H1 (cell line): Measurements from ENCODE around the gene DRC1. TPM values are rescaled to one million over a fixed set of nuclear protein-coding genes. Genes with fewer than 3 reads are reported as not detected.

Source experiments
- CTCF ChIA-PET: fragments of 300-600 bp; sonication (Branson Sonifier 250); formaldehyde crosslinking; loops from one replicate; lab custom pipeline; 2021; ENCODE audit not compliant: partially characterized antibody; lab: Charles Lee
- POLR2A ChIA-PET: fragments of 300-600 bp; sonication (Branson Sonifier 250); formaldehyde crosslinking; loops from one replicate; lab custom pipeline; 2021; ENCODE audit warnings: inconsistent platforms; ENCODE audit not compliant: partially characterized antibody; lab: Charles Lee
- DNase-seq, 2 experiments: peaks; one replicate each; pipeline versions ENCODE4 v3.0.0 to v3.0.0-alpha.2; 2010 to 2022; ENCODE audit warnings: low spot score in 2 of 2, low read depth in 1 of 2, mixed read lengths in 1 of 2
- FAIRE-seq: peaks from 2 replicates; lab custom pipeline; 2011; peaks lifted over from hg19 to GRCh38; lab: Jason Lieb, UNC
- H2AFZ ChIP-seq: 2 replicates; pipeline ENCODE4 v1.8.1; 2012; ENCODE audit warnings: low read length, inconsistent platforms
- H2AK5ac ChIP-seq: 2 replicates; pipeline ENCODE4 v1.6.1; 2013; ENCODE audit warnings: low read depth, low read length
- H2BK120ac ChIP-seq: replicated peaks from 2 replicates; pipeline ENCODE3; 2013; ENCODE audit warnings: low read depth, low read length, inconsistent platforms
- H2BK12ac ChIP-seq: 2 replicates; pipeline ENCODE4 v1.6.1; 2013; ENCODE audit warnings: low read depth, low read length
- H2BK15ac ChIP-seq: 2 replicates; pipeline ENCODE4 v1.6.1; 2013; ENCODE audit warnings: low read length
- H2BK20ac ChIP-seq: 2 replicates; pipeline ENCODE4 v1.6.1; 2013; ENCODE audit warnings: low read length
- H2BK5ac ChIP-seq: 2 replicates; pipeline ENCODE4 v1.6.1; 2013; ENCODE audit warnings: low read depth, low read length
- H3K14ac ChIP-seq: 2 replicates; pipeline ENCODE4 v1.6.1; 2013; ENCODE audit warnings: inconsistent platforms; ENCODE audit not compliant: insufficient read length
- H3K18ac ChIP-seq: 2 replicates; pipeline ENCODE4 v1.6.1; 2013; ENCODE audit warnings: low read length; ENCODE audit errors: extremely low read depth
- H3K23ac ChIP-seq: 2 replicates; pipeline ENCODE4 v1.6.1; 2013; ENCODE audit warnings: inconsistent platforms; ENCODE audit not compliant: insufficient read length
- H3K23me2 ChIP-seq: 2 replicates; pipeline ENCODE4 v1.6.1; 2013; ENCODE audit warnings: low read depth, low read length
- H3K27ac ChIP-seq: 2 replicates; pipeline ENCODE4 v1.6.1; 2011; ENCODE audit warnings: low read depth, low read length, inconsistent platforms
- H3K27me3 ChIP-seq, 4 experiments: replicated peaks in 1 of 4; 1 replicate in 1 of 4; 2 replicates in 3 of 4; pipeline versions ENCODE4 v1.6.1 to v1.8.1; 2011 to 2013; ENCODE audit warnings: low read length in 3 of 4, mild to moderate bottlenecking in 3 of 4, inconsistent platforms in 2 of 4, mixed read lengths in 2 of 4, moderate library complexity in 1 of 4; ENCODE audit not compliant: control insufficient read depth in 3 of 4, insufficient read depth in 3 of 4; ENCODE audit errors: extremely low read depth in 1 of 4
- H3K36me3 ChIP-seq, 4 experiments: 2 replicates each; pipeline versions ENCODE4 v1.6.1 to v1.8.1; 2011 to 2013; ENCODE audit warnings: mild to moderate bottlenecking in 4 of 4, low read length in 3 of 4, moderate library complexity in 2 of 4, control low read depth in 1 of 4, inconsistent platforms in 1 of 4; ENCODE audit not compliant: insufficient read depth in 4 of 4, control insufficient read depth in 2 of 4
- H3K4ac ChIP-seq: replicated peaks from 2 replicates; pipeline ENCODE3; 2013; ENCODE audit warnings: low read length, low read depth, mixed read lengths, inconsistent platforms; ENCODE audit not compliant: insufficient read length
- H3K4me1 ChIP-seq, 4 experiments: replicated peaks in 1 of 4; 1 replicate in 1 of 4; 2 replicates in 3 of 4; pipeline versions ENCODE4 v1.6.1 to v1.8.1; 2011 to 2013; ENCODE audit warnings: low read length in 3 of 4, inconsistent platforms in 2 of 4, mixed read lengths in 1 of 4; ENCODE audit not compliant: insufficient read depth in 4 of 4, control insufficient read depth in 3 of 4
- H3K4me2 ChIP-seq, 2 experiments: 2 replicates each; pipeline versions ENCODE4 v1.6.1 to v1.8.1; 2011 to 2013; ENCODE audit warnings: low read depth in 2 of 2, low read length in 2 of 2, control low read depth in 1 of 2, inconsistent platforms in 1 of 2, mild to moderate bottlenecking in 1 of 2; ENCODE audit not compliant: insufficient read depth in 1 of 2
- H3K4me3 ChIP-seq, 4 experiments: fragments of 200-600, 300-600 bp in 1 of 4; sonication (generic), shearing (Covaris generic), sonication (Bioruptor Twin) in 1 of 4; 2 replicates each; pipeline versions ENCODE4 v1.5.1 to v1.8.1; 2011 to 2016; ENCODE audit warnings: low read length in 4 of 4, low read depth in 3 of 4, control low read depth in 2 of 4, inconsistent platforms in 2 of 4, mild to moderate bottlenecking in 2 of 4, mixed read lengths in 1 of 4, moderate library complexity in 1 of 4; ENCODE audit not compliant: insufficient read depth in 2 of 4; ENCODE audit errors: extremely low read depth in 1 of 4
- H3K56ac ChIP-seq: replicated peaks from 2 replicates; pipeline ENCODE3; 2013; ENCODE audit warnings: low read depth, mild to moderate bottlenecking, mixed read lengths, low read length, inconsistent platforms; ENCODE audit not compliant: insufficient read length
- H3K79me1 ChIP-seq: 2 replicates; pipeline ENCODE4 v1.6.1; 2013; ENCODE audit warnings: low read depth, low read length, control low read depth
- H3K79me2 ChIP-seq, 2 experiments: 2 replicates each; pipeline versions ENCODE4 v1.6.1 to v1.8.1; 2012 to 2013; ENCODE audit warnings: low read length in 2 of 2, mild to moderate bottlenecking in 2 of 2, inconsistent platforms in 1 of 2; ENCODE audit not compliant: insufficient read depth in 2 of 2, control insufficient read depth in 1 of 2
- H3K9ac ChIP-seq, 4 experiments: replicated peaks in 1 of 4; 1 replicate in 1 of 4; 2 replicates in 3 of 4; pipeline versions ENCODE4 v1.6.1 to v1.8.1; 2011 to 2013; ENCODE audit warnings: low read depth in 3 of 4, low read length in 3 of 4, control low read depth in 2 of 4, mild to moderate bottlenecking in 2 of 4, moderate library complexity in 2 of 4, inconsistent platforms in 1 of 4; ENCODE audit errors: extremely low read depth in 1 of 4
- H3K9me3 ChIP-seq, 2 experiments: 2 replicates each; pipeline versions ENCODE4 v1.6.1 to v1.8.1; 2012 to 2013; ENCODE audit warnings: mild to moderate bottlenecking in 2 of 2, moderate library complexity in 2 of 2, control low read depth in 1 of 2, inconsistent platforms in 1 of 2, low read depth in 1 of 2, low read length in 1 of 2, mixed read lengths in 1 of 2; ENCODE audit not compliant: insufficient read depth in 2 of 2
- H4K20me1 ChIP-seq, 2 experiments: replicated peaks in 1 of 2; 2 replicates each; pipeline versions ENCODE3 to v1.8.1; 2011 to 2013; ENCODE audit warnings: inconsistent platforms in 2 of 2, low read length in 2 of 2, mild to moderate bottlenecking in 1 of 2; ENCODE audit not compliant: insufficient read depth in 2 of 2, control insufficient read depth in 1 of 2
- H4K5ac ChIP-seq: 2 replicates; pipeline ENCODE4 v1.6.1; 2013; ENCODE audit warnings: low read length, low read depth, mixed read lengths, inconsistent platforms; ENCODE audit not compliant: insufficient read length
- H4K8ac ChIP-seq: 2 replicates; pipeline ENCODE4 v1.8.0; 2013; ENCODE audit warnings: mild to moderate bottlenecking, moderate library complexity, low read length, inconsistent platforms; ENCODE audit not compliant: insufficient read depth; ENCODE audit errors: extremely low read depth
- H4K91ac ChIP-seq: replicated peaks from 2 replicates; pipeline ENCODE3; 2013; ENCODE audit warnings: low read length, mixed read lengths, inconsistent platforms; ENCODE audit not compliant: insufficient read length
- CTBP2 ChIP-seq: IDR thresholded peaks from 2 replicates; pipeline ENCODE4 v1.7.0; 2011; ENCODE audit warnings: borderline replicate concordance, mild to moderate bottlenecking, moderate library complexity, mixed read lengths, low read length; ENCODE audit not compliant: insufficient read depth, insufficient read length
- WGBS, 2 experiments: shearing (Covaris generic) in 1 of 2; methylation state at CpG; one replicate each; pipeline versions ENCODE4 v1.1.6 to v1.1.7; 2013 to 2015; ENCODE audit warnings: low lambda C conversion rate in 2 of 2, mixed read lengths in 2 of 2, inconsistent platforms in 1 of 2, low coverage in 1 of 2, missing lambda C conversion rate in 1 of 2; ENCODE audit not compliant: insufficient replicate concordance in 2 of 2, insufficient coverage in 1 of 2, insufficient read length in 1 of 2; ENCODE audit errors: extremely low coverage in 1 of 2, missing lambda C conversion rate in 1 of 2; 5-methylcytosine and 5-hydroxymethylcytosine counted together
- polyA plus RNA-seq, 7 experiments: library from polyadenylated mRNA; depleted of rRNA in 3 of 7; stranded (reverse) in 5 of 7; unstranded in 2 of 7; fragments of >200 nt in 5 of 7; fragments of 200-250 nt in 2 of 7; gene quantifications; 1 replicate in 5 of 7; 2 replicates in 1 of 7; 4 replicates in 1 of 7; pipeline versions ENCODE4 v1.2.1 to v1.2.3, GENCODE V29; 2011 to 2013; ENCODE audit warnings: missing spikeins in 2 of 7, mixed read lengths in 2 of 7
- total RNA-seq: library from RNA; stranded (reverse); fragmentation: NEBNext Ultra II Directional; extraction: Animal tissue kit (Norgen Biotek cat#: 25700); gene quantifications from 2 replicates; pipeline ENCODE4 v1.2.1, GENCODE V29; 2021
- TF ChIP-seq, protein P1 (sequence below): IDR thresholded peaks from 2 replicates; pipeline ENCODE4 v1.6.1; 2012; ENCODE audit warnings: inconsistent platforms

The DRC1 gene
- total and polyA plus RNA-seq, 2 of the 8 experiments (the other 6 are each of a cell fraction or from before 2014, with no cell fraction given), result 0.08 TPM; not detected in 1

DNA sequence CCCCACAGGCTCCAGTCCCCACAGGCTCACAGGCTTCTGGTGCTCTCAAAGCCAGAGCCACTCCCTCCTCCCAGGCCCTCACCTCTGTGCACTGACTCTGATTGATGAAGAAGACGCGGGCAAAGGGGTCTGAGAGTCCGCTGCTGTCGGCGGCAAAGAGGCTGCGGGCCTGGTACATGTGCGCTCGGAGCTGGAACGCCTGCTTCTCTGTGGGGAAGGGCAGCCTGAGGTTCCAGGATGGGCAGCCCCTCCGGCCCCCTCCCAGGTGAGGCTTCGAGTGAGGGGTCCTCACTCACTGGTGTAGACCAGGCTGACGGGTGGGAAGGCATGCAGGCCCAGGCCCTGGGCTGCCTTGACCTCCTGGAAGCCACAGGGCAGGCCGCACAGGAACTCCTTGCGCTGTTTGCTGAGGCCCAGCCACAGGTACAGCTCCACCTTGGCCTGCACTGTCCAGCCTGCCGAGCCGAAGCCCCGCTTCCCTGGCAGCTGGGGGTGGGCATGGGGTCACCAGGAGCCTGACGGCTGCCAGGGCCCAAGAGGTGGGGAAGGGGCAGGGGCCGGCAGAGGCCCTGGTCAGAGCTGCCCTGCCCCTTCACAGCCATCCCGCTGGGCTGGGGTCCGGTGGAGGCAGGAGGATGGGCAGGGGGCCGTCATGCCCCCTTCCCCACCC is 74.2 kb downstream of the DRC1 start:
- no peak overlapping the region for H2BK120ac ChIP-seq
- H2AK5ac ChIP-seq, result no peak overlapping the region
- H3K23ac ChIP-seq, result no peak overlapping the region
- H4K91ac ChIP-seq, result no peak overlapping the region
- peaks cover 0 to 3% (median 0%) of the 10 kb centered on the region in 4 experiments; a peak in 1 of 7 replicates for H3K27me3 ChIP-seq
- CTCF ChIA-PET, result interaction anchor here (0.7 to 6.4 kb wide), 7 partner anchors 14 to 143 kb away, joined by 3 to 39 read pairs (median 4); no protein-coding TSS in a partner anchor
- no peak overlapping the region for H2BK15ac ChIP-seq
- no peak overlapping the region; the same call in 1 of the 2 replicates for H3K18ac ChIP-seq
- H3K14ac ChIP-seq, result no peak overlapping the region
- H3K4ac ChIP-seq, result no peak overlapping the region
- no peaks in the 10 kb centered on the region; a peak in 1 of 4 replicates for H3K9me3 ChIP-seq
- peaks cover 6% of the 10 kb centered on the region; the same call in 1 of the 2 replicates for H3K23me2 ChIP-seq
- no peaks in the 10 kb centered on the region for H3K36me3 ChIP-seq
- H2BK12ac ChIP-seq, result peak overlapping the region; percentile 39; the same call in 1 of the 2 replicates
- H2BK5ac ChIP-seq, result no peak overlapping the region
- H3K27ac ChIP-seq, result no peak overlapping the region
- no peaks in the 10 kb centered on the region for H3K79me1 ChIP-seq
- no peak overlapping the region for H3K9ac ChIP-seq
- no peak for TF ChIP-seq CTBP2
- TF ChIP-seq, protein P1, sequence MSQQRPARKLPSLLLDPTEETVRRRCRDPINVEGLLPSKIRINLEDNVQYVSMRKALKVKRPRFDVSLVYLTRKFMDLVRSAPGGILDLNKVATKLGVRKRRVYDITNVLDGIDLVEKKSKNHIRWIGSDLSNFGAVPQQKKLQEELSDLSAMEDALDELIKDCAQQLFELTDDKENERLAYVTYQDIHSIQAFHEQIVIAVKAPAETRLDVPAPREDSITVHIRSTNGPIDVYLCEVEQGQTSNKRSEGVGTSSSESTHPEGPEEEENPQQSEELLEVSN, result peak; percentile 28; the same call in 1 of the 2 replicates
- peaks cover 0 to 6% of the 10 kb centered on the region in 2 experiments for H4K20me1 ChIP-seq
- POLR2A ChIA-PET, result interaction anchor here (0.7 kb wide), 1 partner anchor 541 kb away, joined by 3 read pairs; no protein-coding TSS in a partner anchor
- H4K8ac ChIP-seq, result peak overlapping the region; percentile 46; the same call in 1 of the 2 replicates
- H3K4me2 ChIP-seq, result no peak overlapping the region
- H3K4me3 ChIP-seq, result no peak overlapping the region
- no peak overlapping the region for H2BK20ac ChIP-seq
- no peaks in the 10 kb centered on the region for H3K79me2 ChIP-seq
- DNase-seq (no peak), FAIRE-seq (no peak)
- no peak overlapping the region for H3K56ac ChIP-seq
- no peak overlapping the region for H2AFZ ChIP-seq
- H3K4me1 ChIP-seq, result peaks cover 0 to 7% (median 2%) of the 10 kb centered on the region in 4 experiments; a peak in 4 of 7 replicates
- WGBS, 2 experiments, result 86% methylated on average over 17 of the region's 22 CpGs; no CpG with 5 or more reads in 1 of the 2 experiments
- H4K5ac ChIP-seq, result no peak overlapping the region
